Ammon's horn (tissue), 1 donor: Measurements from ENCODE around the gene LCTL.

Source experiments
- DNase-seq: peaks from one replicate; pipeline ENCODE4 v3.0.0-alpha.2; 2016; ENCODE audit warnings: low spot score

Gene LCTL

GRCh38 chr15:66565741-66566144, at the start of gene LCTL:
Gene LCTL, minus strand, starts transcription at chr15:66565998. Its CDS starts 633 bp downstream, at chr15:66565365.
- DNase-seq: peak; percentile 31

GRCh38 chr15:66614951-66615760, 49.4 kb upstream of the LCTL start:
- no peak for DNase-seq

GRCh38 chr15:66614456-66614855, 48.7 kb upstream of the LCTL start:
- DNase-seq: no peak

GRCh38 chr15:66613743-66614142, 47.9 kb upstream of the LCTL start:
- DNase-seq: no peak

- peak; percentile 34 for DNase-seq
These were observed 45.7 kb upstream of the LCTL start for GRCh38 chr15:66611257-66612053.

GRCh38 chr15:66609876-66610275, 44.1 kb upstream of the LCTL start:
- no peak for DNase-seq

- no peak for DNase-seq
These were observed 43.1 kb upstream of the LCTL start for GRCh38 chr15:66608881-66609280.

GRCh38 chr15:66608159-66608558, 42.4 kb upstream of the LCTL start:
- no peak for DNase-seq

GRCh38 chr15:66603301-66604179, 37.7 kb upstream of the LCTL start:
- DNase-seq: peak; percentile 44

GRCh38 chr15:66601521-66601920, 35.7 kb upstream of the LCTL start:
- no peak for DNase-seq

- no peak for DNase-seq
These were observed 34.4 kb upstream of the LCTL start for GRCh38 chr15:66600240-66600627.

GRCh38 chr15:66599536-66600239, 33.9 kb upstream of the LCTL start:
- no peak for DNase-seq

- no peak for DNase-seq
These were observed 32.5 kb upstream of the LCTL start for GRCh38 chr15:66598095-66598815.

GRCh38 chr15:66595931-66596545, 30.2 kb upstream of the LCTL start:
- DNase-seq: no peak

- no peak for DNase-seq
These were observed 29.5 kb upstream of the LCTL start for GRCh38 chr15:66595332-66595731.

GRCh38 chr15:66594836-66595235, 29.0 kb upstream of the LCTL start:
- no peak for DNase-seq

GRCh38 chr15:66594344-66594743, 28.5 kb upstream of the LCTL start:
- DNase-seq: no peak

- no peak for DNase-seq
These were observed 27.5 kb upstream of the LCTL start for GRCh38 chr15:66593219-66593780.

GRCh38 chr15:66592505-66593218, 26.9 kb upstream of the LCTL start:
- DNase-seq: no peak
